ENCODE results near the gene AGAP6.
"Not testable (repeated sequence)": the region's sequence is repeated elsewhere in the genome, so short reads cannot be mapped to it uniquely, and the experiment has no call there.

Gene AGAP6

GRCh38 chr10:50027195-50027594 lies 39.0 kb downstream of the AGAP6 start:
- DNase-seq = no peak

- DNase-seq = no peak
Measured at GRCh38 chr10:50033481-50033880, 45.3 kb downstream of the AGAP6 start.

- not testable (repeated sequence) for DNase-seq
Measured at GRCh38 chr10:50035337-50035736, 47.1 kb downstream of the AGAP6 start.

GRCh38 chr10:50044941-50045664 lies 56.9 kb downstream of the AGAP6 start:
- DNase-seq = no peak

- DNase-seq = not testable (repeated sequence)
Measured at GRCh38 chr10:50046457-50046856, 58.3 kb downstream of the AGAP6 start.

GRCh38 chr10:50047594-50047993 lies 59.4 kb downstream of the AGAP6 start:
- DNase-seq = not testable (repeated sequence)

- DNase-seq = not testable (repeated sequence)
Measured at GRCh38 chr10:50051995-50052660, 63.9 kb downstream of the AGAP6 start.

- not testable (repeated sequence) for DNase-seq
Measured at GRCh38 chr10:50052778-50053376, 64.7 kb downstream of the AGAP6 start.

- not testable (repeated sequence) for DNase-seq
Measured at GRCh38 chr10:50055494-50056292, 67.5 kb downstream of the AGAP6 start.

- DNase-seq = not testable (repeated sequence)
Measured at GRCh38 chr10:50056654-50057053, 68.4 kb downstream of the AGAP6 start.

- not testable (repeated sequence) for DNase-seq
Measured at GRCh38 chr10:50058727-50059126, 70.5 kb downstream of the AGAP6 start.

- not testable (repeated sequence) for DNase-seq
Measured at GRCh38 chr10:50059946-50060345, 71.7 kb downstream of the AGAP6 start.
